Epithelial cell of prostate (primary cell): Measurements from ENCODE around the gene XCR1.
"Not testable (repeated sequence)": the region's sequence is repeated elsewhere in the genome, so short reads cannot be mapped to it uniquely, and the experiment has no call there.

Experiments
- DNase-seq: peaks from one replicate; pipeline ENCODE4 v3.0.0-alpha.2; 2011; ENCODE audit warnings: low read depth, low spot score
- H3K27ac ChIP-seq: fragments of 450-650 bp; 2 replicates; pipeline ENCODE4 v1.5.1; 2017; ENCODE audit warnings: mild to moderate bottlenecking

The XCR1 gene

DNA sequence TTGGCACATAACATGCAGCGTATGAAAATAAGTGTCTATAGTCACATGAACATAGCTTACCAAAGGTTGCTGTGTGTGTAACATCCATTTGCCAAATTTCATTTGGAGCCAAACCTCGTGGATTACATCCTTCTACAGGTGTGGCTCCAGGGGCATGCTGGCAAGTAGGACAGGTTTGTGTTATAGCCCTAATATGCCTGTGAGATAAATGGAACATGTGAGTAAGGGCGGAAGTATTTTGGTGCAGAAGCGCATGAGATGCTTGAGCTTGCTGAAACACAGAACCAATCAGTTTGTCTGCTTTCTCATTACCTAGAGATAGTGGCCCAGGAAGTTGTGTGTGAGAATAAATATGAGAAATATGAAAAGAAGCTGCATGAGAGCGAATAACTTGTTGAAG is 21.8 kb upstream of the XCR1 start:
- DNase-seq, result no peak
- H3K27ac ChIP-seq, result no peak overlapping the region

DNA sequence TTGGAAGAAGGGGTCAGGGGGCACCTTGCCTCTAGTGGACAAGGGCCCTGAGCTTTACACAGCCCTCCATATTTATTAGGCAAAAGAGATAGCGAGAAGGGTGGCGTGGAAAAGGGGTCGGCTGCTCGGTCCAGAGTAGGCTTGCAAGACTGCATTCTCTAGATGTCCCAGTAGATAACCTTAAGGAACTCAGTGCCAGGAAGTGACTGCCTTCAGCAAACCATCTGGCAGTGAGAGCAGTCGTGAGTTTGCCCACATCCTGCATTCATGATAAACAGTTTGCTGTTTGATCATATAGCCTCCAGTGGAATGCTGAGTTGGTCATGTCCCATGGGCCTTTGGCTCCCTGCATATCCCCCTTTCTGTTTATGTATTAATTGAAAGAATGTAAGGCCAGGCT is 18.9 kb upstream of the XCR1 start:
- not testable (repeated sequence) for DNase-seq, H3K27ac ChIP-seq

DNA sequence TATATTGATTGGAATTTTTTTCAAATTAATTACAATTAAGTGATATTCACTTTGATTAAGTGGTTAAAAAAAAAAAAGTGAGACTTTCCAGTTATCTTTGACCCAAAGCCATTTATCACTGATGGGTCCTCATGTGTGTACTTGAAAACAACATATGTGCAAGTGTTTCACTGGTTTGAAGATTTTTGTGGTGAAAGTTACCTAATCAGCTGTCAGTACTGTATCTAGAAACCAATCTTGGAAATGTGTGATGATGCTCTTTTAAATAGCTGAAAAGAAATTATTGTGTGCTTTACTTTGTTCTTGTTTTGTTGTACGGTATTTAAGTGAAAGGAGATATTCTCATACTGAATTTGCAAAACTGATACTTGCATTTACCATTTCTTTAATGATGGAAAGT is 11.6 kb upstream of the XCR1 start:
- H3K27ac ChIP-seq, result no peak overlapping the region
- no peak for DNase-seq

GRCh38 chr3:46038071-46038470 is 10.8 kb upstream of the XCR1 start:
- not testable (repeated sequence) for H3K27ac ChIP-seq, DNase-seq

- DNase-seq, result no peak
- no peak overlapping the region for H3K27ac ChIP-seq
These were observed 8.9 kb upstream of the XCR1 start for GRCh38 chr3:46036191-46036590.

- H3K27ac ChIP-seq, result no peak overlapping the region
- DNase-seq, result no peak
These were observed 4.5 kb upstream of the XCR1 start for GRCh38 chr3:46031747-46032146.

- DNase-seq, result no peak
- no peak overlapping the region for H3K27ac ChIP-seq
These were observed 4.0 kb upstream of the XCR1 start for GRCh38 chr3:46031269-46031668.

DNA sequence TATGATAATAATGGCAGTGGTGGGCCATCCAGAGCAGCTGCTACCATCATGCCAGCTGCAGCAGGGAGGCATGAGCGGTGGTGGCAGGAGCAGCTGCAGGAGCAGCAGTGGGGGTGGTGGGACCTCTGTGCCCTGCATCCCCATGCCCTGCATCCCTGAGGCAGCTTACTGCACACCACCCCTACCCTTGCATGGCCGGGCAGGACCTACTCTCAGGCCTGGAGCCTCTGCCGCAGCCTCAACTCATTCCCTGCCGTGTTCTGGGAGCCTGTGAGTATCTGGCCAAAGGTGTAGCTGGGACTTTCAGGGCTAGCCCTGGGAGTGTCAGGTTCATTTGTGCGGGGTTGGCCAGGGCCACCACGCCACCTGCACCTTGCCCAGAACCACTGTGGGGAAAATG is 3.3 kb upstream of the XCR1 start:
- H3K27ac ChIP-seq, result no peak overlapping the region
- no peak for DNase-seq

GRCh38 chr3:46029953-46030543 is 2.8 kb upstream of the XCR1 start:
- DNase-seq, result no peak
- no peak overlapping the region for H3K27ac ChIP-seq

DNA sequence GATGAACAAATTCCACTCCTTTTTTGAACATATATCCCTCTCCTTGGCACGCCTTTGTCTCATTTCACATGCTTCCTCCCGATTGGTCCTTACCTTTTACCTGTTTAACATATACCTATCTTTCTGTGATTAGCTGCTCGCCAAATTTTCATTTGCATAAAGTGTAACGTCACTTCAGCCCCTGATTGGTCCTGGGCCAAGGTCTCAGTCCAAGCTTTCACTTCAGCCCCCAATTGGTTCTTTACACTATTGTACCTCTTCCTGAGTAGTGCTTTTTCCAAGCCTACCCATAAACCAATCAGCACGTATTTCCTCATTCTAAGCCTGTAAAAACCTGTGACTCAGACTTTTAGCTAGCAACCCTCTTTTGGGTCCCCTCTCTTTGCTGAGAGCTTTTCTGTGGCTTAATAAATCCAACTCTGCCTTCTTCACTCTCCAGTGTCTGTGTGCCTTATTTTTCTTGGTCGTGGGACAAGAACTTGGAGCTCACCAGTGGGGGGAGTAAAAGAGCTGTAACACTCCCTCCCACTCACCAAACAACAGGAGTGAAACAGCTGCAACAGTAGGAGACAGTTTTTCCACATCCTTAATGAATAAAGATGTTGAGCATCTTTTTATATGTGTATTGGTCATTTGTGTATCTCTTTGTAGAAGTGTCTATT is 584 bp upstream of the XCR1 start:
- no peak overlapping the region for H3K27ac ChIP-seq
- no peak for DNase-seq

GRCh38 chr3:46025139-46025538 is 2.1 kb downstream of the XCR1 start:
- DNase-seq, result no peak
- H3K27ac ChIP-seq, result no peak overlapping the region

DNA sequence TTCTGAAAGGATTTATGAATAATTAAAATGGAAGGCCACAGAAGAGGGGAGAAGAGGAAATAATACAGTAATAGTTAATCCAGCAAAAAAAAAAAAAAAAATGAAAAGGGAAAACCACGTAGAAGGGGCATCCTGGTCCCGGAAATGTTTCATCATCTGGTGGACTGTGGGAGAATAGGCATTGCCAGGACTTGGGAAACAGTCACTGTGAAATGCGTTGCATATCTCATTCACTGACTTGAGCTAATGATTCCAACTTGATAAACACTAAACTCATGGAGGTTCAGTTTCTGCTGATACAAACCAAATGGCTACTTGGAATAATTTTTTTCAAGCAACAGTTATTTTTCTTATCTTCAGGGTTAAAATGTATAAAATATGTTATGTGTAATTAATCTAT is 3.2 kb downstream of the XCR1 start:
- no peak overlapping the region for H3K27ac ChIP-seq
- DNase-seq, result no peak

GRCh38 chr3:46022909-46023785 is 4.1 kb downstream of the XCR1 start:
- H3K27ac ChIP-seq, result no peak overlapping the region
- no peak for DNase-seq

DNA sequence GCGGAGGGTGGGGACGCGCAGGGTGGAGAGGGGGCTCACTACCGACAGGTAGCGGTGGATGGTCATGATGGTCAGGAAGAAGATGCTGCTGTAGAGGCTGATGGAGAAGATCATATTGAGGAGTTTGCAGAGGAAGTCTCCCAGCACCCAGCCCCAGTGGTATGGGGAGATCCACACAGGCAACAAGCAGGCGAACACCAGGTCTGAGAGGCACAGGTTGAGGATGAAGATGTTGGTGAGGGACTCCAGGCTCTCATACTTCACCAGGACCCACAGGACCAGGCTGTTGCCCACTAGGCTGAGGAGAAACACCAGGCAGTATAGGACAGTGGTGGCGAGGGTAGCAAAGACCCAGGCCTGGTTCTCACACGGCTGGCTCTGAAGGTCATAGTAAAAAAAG is 5.8 kb downstream of the XCR1 start:
- no peak for DNase-seq

GRCh38 chr3:46020766-46021510 is 6.3 kb downstream of the XCR1 start:
- H3K27ac ChIP-seq, result no peak overlapping the region
- no peak for DNase-seq

More for the DNA sequence above, 5.8 kb downstream of the XCR1 start:
- no peak overlapping the region for H3K27ac ChIP-seq

- no peak overlapping the region for H3K27ac ChIP-seq
- no peak for DNase-seq
These were observed 7.6 kb downstream of the XCR1 start for GRCh38 chr3:46019707-46020106.

GRCh38 chr3:46017720-46018119 is 9.6 kb downstream of the XCR1 start:
- H3K27ac ChIP-seq, result no peak overlapping the region
- no peak for DNase-seq

DNA sequence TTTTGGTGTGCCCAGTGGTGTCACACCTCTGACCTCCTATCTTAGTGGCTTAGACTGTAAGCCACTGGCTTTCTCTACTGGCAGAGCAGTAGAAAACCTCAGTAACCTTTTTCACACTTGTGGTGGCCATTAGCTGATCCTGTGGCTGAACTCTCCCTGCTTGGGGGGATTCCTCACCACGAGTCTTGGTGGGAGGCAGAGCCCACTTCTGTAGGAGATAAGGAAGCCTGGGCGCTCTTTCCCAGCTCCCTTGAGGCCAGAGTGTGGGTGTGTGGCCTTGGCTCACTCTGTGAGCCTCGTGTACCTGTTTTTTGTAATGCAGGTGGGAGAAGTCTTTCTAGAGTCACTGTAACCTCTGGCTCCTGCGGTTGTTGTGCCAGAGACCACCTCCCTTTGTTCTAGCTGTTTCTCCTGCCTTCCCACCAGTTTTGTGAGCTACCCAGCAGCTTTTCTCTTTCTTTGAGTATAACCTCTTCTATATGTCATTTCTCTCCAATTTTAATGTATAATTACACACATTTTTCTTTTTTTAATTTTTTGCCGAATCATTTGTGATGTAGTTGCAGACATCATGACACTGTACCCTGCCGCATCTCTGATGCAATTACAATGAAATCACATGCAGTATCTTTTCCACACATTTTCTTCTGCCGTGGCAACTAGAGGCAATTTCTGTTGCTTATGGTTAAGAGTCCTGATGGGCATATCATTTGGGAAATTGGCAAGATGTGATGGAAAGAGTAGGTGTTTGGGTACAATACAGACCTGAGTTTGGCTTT is 13.8 kb downstream of the XCR1 start:
- H3K27ac ChIP-seq, result no peak overlapping the region
- no peak for DNase-seq

- DNase-seq, result no peak
- H3K27ac ChIP-seq, result no peak overlapping the region
These were observed 15.0 kb downstream of the XCR1 start for GRCh38 chr3:46012246-46012645.

DNA sequence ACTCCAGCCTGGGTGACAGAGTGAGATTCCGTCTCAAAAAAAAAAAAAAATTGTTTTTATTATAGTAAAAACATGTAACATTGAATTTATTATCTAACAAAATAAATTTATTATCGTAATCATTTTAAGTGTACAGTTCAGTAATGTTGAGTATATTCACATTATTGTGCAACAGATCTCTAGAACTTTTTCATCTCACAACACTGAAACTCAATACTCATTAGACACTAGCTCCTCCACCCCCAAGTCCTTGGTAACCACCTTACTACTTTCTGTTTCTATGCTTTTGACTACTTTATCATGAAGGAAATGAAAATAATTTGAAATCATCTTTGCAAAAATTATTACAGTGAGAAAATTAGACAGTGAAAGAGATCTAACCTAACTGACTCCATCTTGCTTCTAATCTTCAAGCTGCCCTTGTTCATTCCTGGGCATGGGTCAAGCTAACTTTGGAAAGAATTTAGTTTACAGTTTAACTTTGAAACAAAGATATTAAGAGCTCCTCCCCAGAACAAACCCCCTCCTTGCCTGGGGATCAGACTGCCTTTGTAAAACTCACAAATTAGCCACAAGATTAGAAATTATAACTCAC is 16.7 kb downstream of the XCR1 start:
- no peak for DNase-seq
- H3K27ac ChIP-seq, result no peak overlapping the region
